Thyroid gland (tissue), 4 donors: ENCODE results near the gene SEC61B. TPM values are rescaled to one million over a fixed set of nuclear protein-coding genes. Genes with fewer than 3 reads are reported as not detected.

Source experiments
- DNase-seq, 2 donors: peaks; one replicate each; pipeline ENCODE4 v3.0.0-alpha.2; 2019
- H3K27ac ChIP-seq, 3 donors: fragments of 200-600 bp; sonication (generic); 1 replicate in 2 of 3; 2 replicates in 1 of 3; pipeline ENCODE4 v1.5.1; 2016 to 2019; ENCODE audit warnings: mild to moderate bottlenecking in 1 of 3, moderate library complexity in 1 of 3
- H3K27me3 ChIP-seq: fragments of 200-600 bp; sonication (generic); one replicate; pipeline ENCODE4 v1.5.1; 2019
- H3K36me3 ChIP-seq, 2 donors: fragments of 200-600 bp; sonication (generic); one replicate each; pipeline ENCODE4 v1.5.1; 2016 to 2019
- H3K4me1 ChIP-seq, 2 donors: fragments of 200-600 bp; sonication (generic); one replicate each; pipeline ENCODE4 v1.5.1; 2017 to 2019
- H3K4me3 ChIP-seq, 3 donors: fragments of 200-600 bp; sonication (generic); replicated peaks in 1 of 3; 1 replicate in 2 of 3; 2 replicates in 1 of 3; pipeline ENCODE4 v1.5.1; 2016; ENCODE audit warnings: mild to moderate bottlenecking in 1 of 3
- H3K9me3 ChIP-seq: fragments of 200-600 bp; sonication (generic); one replicate; pipeline ENCODE4 v1.5.1; 2017
- POLR2A ChIP-seq, 2 donors: fragments of 450-650 bp; IDR thresholded peaks; one replicate each; pipeline ENCODE4 v1.6.1; 2017; ENCODE audit warnings: antibody characterized with exemption in 2 of 2, mild to moderate bottlenecking in 2 of 2, moderate library complexity in 1 of 2
- WGBS, 2 donors: methylation state at CpG; one replicate each; pipeline ENCODE4 v1.1.5; 2017; 5-methylcytosine and 5-hydroxymethylcytosine counted together
- intact Hi-C: fragments of 100-400 bp; cut with DNase I; formaldehyde crosslinking; loops from one replicate; pipeline ENCODE4 v1.15.1; 2023
- total RNA-seq, 4 donors: library from RNA; depleted of rRNA; stranded (reverse); fragments of >200 nt; gene quantifications; one replicate each; pipeline ENCODE4 v1.2.3, GENCODE V29; 2016
- TF ChIP-seq, protein P1 (sequence below), 6 experiments: fragments of 200-600 bp in 3 of 6; fragments of 450-650 bp in 3 of 6; sonication (generic) in 3 of 6; IDR thresholded peaks; one replicate each; pipeline ENCODE4 v1.5.1; 2016 to 2019; ENCODE audit warnings: antibody characterized with exemption in 6 of 6, mild to moderate bottlenecking in 2 of 6, inconsistent platforms in 1 of 6, moderate library complexity in 1 of 6

Gene SEC61B
- total RNA-seq, 4 donors from 2014 or later, result 88.3 to 203 (median 130) TPM

DNA sequence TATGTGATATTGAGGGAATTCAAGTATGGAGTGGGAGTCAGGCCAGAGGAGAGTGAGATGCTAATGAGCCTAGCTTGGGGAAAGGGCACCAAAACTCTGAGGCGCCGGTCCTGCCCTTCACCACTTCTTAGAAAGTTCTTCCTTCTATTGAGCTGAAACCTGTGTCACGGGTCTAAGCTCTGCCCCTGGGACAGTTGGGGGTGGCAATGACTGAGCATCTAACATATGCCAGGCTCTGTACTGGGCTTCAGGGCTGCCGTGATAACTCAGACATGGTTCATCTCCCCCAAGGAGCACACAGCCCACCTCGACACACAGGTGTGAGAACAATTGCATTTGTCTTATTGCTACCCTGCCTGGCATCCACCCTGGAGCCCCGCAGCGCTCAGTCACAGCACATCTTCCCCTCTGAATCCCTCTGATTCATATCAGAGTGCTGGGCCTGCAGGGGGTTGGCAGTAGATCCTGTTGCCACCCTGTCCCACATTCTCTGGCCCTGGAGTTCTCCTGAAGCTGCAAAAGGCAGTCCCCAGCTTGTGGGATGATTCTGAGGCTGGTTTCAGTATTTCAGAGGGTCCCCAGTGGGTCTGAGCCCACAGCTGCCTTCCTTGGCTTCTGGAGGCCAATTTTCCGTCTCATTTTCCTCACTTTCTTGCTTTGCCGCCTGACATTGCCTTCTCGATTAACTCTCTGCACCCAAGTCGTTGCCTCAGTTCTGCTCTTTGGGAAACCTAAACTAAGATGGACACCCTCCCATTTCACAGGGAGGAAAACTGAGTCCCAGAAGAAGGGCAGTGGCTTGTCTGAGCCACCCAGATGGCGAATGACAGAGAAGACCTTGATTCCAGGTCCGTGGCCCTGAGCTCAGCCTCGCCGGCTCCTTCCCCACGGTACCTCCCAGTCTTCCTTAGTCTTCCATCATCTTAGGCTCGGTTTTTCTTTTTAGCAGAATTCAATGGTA, 42.9 kb upstream of the SEC61B start:
- 91% methylated on average over 15 to 17 of the region's 17 CpGs for WGBS, 2 donors
- no peaks in the 10 kb centered on the region for H3K36me3 ChIP-seq
- no peaks in the 10 kb centered on the region for H3K9me3 ChIP-seq
- H3K27ac ChIP-seq, result no peak overlapping the region
- DNase-seq, result no peak
- no peaks in the 10 kb centered on the region for H3K4me1 ChIP-seq
- TF ChIP-seq, protein P1, sequence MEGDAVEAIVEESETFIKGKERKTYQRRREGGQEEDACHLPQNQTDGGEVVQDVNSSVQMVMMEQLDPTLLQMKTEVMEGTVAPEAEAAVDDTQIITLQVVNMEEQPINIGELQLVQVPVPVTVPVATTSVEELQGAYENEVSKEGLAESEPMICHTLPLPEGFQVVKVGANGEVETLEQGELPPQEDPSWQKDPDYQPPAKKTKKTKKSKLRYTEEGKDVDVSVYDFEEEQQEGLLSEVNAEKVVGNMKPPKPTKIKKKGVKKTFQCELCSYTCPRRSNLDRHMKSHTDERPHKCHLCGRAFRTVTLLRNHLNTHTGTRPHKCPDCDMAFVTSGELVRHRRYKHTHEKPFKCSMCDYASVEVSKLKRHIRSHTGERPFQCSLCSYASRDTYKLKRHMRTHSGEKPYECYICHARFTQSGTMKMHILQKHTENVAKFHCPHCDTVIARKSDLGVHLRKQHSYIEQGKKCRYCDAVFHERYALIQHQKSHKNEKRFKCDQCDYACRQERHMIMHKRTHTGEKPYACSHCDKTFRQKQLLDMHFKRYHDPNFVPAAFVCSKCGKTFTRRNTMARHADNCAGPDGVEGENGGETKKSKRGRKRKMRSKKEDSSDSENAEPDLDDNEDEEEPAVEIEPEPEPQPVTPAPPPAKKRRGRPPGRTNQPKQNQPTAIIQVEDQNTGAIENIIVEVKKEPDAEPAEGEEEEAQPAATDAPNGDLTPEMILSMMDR (IDR thresholded peaks at IDR 0.05), result no peak
- TF ChIP-seq POLR2A (IDR thresholded peaks at IDR 0.05), result no peak
- intact Hi-C loops, result no loop called here
- no peaks in the 10 kb centered on the region for H3K27me3 ChIP-seq
- no peak overlapping the region for H3K4me3 ChIP-seq

DNA sequence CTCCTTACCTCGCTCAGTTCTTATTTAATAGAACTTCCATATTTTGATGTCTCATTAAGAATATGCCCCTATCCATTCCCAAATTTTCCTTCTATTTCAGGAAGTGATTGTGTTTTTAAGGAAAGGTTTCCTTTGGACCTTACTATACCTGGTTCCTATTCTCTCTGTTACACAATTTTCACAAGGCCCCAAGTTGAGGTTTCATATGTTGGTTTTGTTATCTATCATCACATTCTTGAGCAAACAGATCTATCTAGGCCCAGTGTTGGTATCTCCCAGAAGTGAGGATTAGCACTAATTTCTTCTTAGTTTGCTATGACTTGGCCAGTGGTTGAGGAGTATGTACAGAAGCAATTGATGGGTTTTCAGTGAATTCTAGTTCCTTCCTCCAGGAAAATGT, 41.9 kb upstream of the SEC61B start:
- Histone ChIP-seq H3K4me1 (peaks cover 0 to 3% of the 10 kb centered on the region in 2 donors), H3K27ac (no peak overlapping the region), H3K36me3 (no peaks in the 10 kb centered on the region), H3K27me3 (no peaks in the 10 kb centered on the region), H3K9me3 (no peaks in the 10 kb centered on the region), H3K4me3 (no peak overlapping the region)
- 96 to 100% methylated on average over 1 of the region's 1 CpG for WGBS, 2 donors
- no peak for TF ChIP-seq POLR2A (IDR thresholded peaks at IDR 0.05)
- TF ChIP-seq, protein P1 (IDR thresholded peaks at IDR 0.05), result no peak
- no peak for DNase-seq
- intact Hi-C loops, result no loop called here

DNA sequence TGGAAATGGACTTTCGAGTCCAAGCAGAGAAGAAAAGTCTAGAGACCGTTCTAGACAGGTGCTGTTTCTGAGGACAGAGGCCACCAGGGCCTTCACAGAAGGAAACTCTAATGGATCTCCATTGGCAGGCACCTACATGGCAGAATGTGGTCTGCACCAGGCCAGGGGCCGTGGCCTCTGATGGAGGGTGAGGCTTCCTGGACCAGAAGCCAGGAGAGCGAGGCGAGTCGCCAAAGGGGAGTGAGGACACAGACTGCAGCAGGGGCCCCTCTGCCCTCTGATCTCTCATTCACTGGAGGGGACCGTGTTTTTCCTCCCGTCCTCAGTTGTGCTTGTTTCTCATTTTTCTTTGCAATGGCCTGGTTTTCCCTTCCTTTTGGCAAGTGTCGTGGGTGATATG, 41.4 kb upstream of the SEC61B start:
- Histone ChIP-seq H3K9me3 (no peaks in the 10 kb centered on the region), H3K4me1 (peaks cover 0 to 3% of the 10 kb centered on the region in 2 donors), H3K27ac (no peak overlapping the region), H3K4me3 (no peak overlapping the region), H3K27me3 (no peaks in the 10 kb centered on the region), H3K36me3 (no peaks in the 10 kb centered on the region)
- 83 to 85% methylated on average over 9 of the region's 9 CpGs for WGBS, 2 donors
- intact Hi-C loops, result no loop called here
- TF ChIP-seq, protein P1 (IDR thresholded peaks at IDR 0.05), result no peak
- TF ChIP-seq POLR2A (IDR thresholded peaks at IDR 0.05), result no peak
- no peak for DNase-seq

DNA sequence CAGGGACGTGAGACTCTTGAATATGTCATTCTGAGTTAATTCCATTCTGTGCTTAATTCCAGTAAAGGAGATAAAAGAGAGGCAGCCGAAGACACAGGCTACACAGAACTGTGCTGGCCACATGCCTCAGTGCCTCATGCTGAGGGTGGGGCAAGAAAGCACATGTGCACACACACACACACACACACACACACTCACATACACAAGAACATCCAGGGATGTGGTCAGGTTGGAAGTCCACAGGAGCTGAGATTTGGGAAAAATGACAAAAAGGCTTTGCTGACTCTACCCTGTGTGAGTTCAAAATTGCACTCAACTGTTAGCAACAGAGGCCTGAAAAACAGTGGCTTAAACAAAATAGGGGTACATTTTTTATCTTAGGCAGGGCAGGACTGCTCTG, 40.9 kb upstream of the SEC61B start:
- H3K27ac ChIP-seq, result no peak overlapping the region
- H3K4me3 ChIP-seq, result no peak overlapping the region
- H3K36me3 ChIP-seq, result no peaks in the 10 kb centered on the region
- intact Hi-C loops, result no loop called here
- TF ChIP-seq POLR2A (IDR thresholded peaks at IDR 0.05), result no peak
- TF ChIP-seq, protein P1 (IDR thresholded peaks at IDR 0.05), result no peak
- no peak for DNase-seq
- no peaks in the 10 kb centered on the region for H3K9me3 ChIP-seq
- peaks cover 0 to 3% of the 10 kb centered on the region in 2 donors for H3K4me1 ChIP-seq
- no peaks in the 10 kb centered on the region for H3K27me3 ChIP-seq
- 77 to 80% methylated on average over 2 of the region's 2 CpGs for WGBS, 2 donors

DNA sequence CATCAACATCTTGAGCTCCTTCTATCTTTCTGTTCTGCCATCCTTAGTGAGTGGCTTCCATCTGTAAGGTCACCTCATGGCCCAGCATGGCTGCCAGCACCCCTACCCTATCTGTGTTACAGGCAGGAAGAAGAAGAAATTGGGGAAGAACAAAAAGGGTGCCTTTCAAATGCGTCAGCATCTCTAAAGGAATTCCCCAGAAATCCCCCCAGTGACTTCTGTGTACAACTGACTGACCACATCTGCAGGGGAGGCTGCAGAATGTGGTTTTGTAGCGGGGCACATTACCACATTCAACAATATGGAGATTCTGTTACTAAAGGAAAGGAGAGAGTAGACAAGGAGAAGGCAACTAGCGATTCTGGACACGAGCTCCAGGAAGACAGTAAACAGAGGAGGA, 40.5 kb upstream of the SEC61B start:
- Histone ChIP-seq H3K36me3 (no peaks in the 10 kb centered on the region), H3K4me3 (no peak overlapping the region), H3K9me3 (no peaks in the 10 kb centered on the region), H3K4me1 (peaks cover 0 to 3% of the 10 kb centered on the region in 2 donors), H3K27ac (no peak overlapping the region), H3K27me3 (no peaks in the 10 kb centered on the region)
- 78 to 85% methylated on average over 4 of the region's 4 CpGs for WGBS, 2 donors
- DNase-seq, result no peak
- intact Hi-C loops, result no loop called here
- no peak for TF ChIP-seq POLR2A (IDR thresholded peaks at IDR 0.05)
- TF ChIP-seq, protein P1 (IDR thresholded peaks at IDR 0.05), result no peak
